D721Med (cell line): ENCODE results near the gene KCNH8.

Experiments
- DNase-seq: peaks from one replicate; pipeline ENCODE4 v3.0.0; 2011; ENCODE audit warnings: low spot score; ENCODE audit not compliant: insufficient read length
- FAIRE-seq: peaks from 2 replicates; lab custom pipeline; 2011; peaks lifted over from hg19 to GRCh38; lab: Jason Lieb, UNC
- CTCF ChIP-seq: IDR thresholded peaks from 2 replicates; pipeline ENCODE4 v1.5.1; 2012; ENCODE audit warnings: mild to moderate bottlenecking, control low read depth; ENCODE audit not compliant: insufficient read depth; ENCODE audit errors: missing control alignments

The KCNH8 gene

GRCh38 chr3:19110335-19110895 lies 37.9 kb upstream of the KCNH8 start:
- DNase-seq = no peak
- TF ChIP-seq CTCF = no peak
- FAIRE-seq = no peak

GRCh38 chr3:19114461-19114860 lies 33.8 kb upstream of the KCNH8 start:
- FAIRE-seq (no peak), DNase-seq (no peak)
- TF ChIP-seq CTCF = no peak

GRCh38 chr3:19116239-19116638 lies 32.1 kb upstream of the KCNH8 start:
- FAIRE-seq = no peak
- no peak for DNase-seq
- no peak for TF ChIP-seq CTCF

GRCh38 chr3:19124752-19125151 lies 23.6 kb upstream of the KCNH8 start:
- no peak for TF ChIP-seq CTCF
- no peak for DNase-seq
- no peak for FAIRE-seq

GRCh38 chr3:19139863-19140262 lies 8.4 kb upstream of the KCNH8 start:
- DNase-seq (no peak), FAIRE-seq (no peak)
- no peak for TF ChIP-seq CTCF

- TF ChIP-seq CTCF = peak; percentile 27
- DNase-seq = peak; percentile 36
- FAIRE-seq = no peak
These were observed 1.3 kb upstream of the KCNH8 start for GRCh38 chr3:19146685-19147650.

GRCh38 chr3:19148768-19149091 lies 420 bp downstream of the KCNH8 start:
- DNase-seq (no peak), FAIRE-seq (no peak)
- no peak for TF ChIP-seq CTCF
